GM12873 (cell line): ENCODE data around the gene FYCO1.

Source experiments
- TF ChIP-seq, protein P1 (sequence below): IDR thresholded peaks from 2 replicates; pipeline ENCODE4 v1.5.1; 2012; ENCODE audit warnings: low read depth, mild to moderate bottlenecking, moderate library complexity, low read length, control low read depth; ENCODE audit not compliant: insufficient read depth; ENCODE audit errors: missing control alignments

Gene FYCO1

DNA sequence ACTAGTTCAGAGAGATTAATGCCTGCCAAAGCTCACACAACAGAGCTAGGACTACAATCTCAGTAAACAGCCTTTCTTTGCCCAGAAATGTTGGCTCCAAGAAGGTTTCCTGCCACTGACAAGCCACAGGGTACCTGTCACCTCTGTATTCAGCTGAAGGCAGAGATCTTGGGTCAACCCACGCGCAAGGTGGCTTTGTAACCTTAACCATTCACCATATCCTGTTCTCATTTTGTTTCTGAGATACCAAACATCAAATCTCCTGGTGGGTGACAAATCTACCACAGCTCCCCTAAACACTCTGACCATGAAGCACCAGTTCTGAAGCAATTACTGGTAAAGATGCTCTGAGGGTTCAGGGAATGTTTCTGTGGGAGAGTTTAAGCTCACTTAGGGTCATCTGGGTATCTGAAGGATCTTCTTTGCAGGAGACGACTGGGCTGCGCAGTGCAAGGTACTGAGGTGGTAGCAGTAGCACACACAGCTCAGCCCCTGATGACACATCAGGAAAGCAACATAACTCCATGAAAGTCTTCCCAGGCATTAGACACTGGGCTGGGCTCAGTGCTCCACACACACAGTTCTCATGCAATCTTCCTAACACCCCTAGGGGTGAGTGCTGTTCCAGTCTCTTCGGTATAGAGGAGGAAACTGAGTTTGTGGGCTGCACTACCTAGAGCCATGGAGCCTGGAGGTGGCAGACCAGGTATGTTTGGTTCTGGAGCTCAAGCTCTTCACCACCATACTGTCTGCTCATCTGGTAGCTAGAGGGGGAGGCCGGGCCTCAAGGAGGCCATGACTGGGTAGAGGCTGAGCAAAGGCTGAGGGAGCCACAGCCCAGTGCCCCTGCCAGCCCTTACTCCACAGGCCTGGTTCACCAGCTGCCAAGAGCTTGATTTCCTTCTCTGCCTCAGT lies 44.7 kb downstream of the FYCO1 start:
- TF ChIP-seq, protein P1, sequence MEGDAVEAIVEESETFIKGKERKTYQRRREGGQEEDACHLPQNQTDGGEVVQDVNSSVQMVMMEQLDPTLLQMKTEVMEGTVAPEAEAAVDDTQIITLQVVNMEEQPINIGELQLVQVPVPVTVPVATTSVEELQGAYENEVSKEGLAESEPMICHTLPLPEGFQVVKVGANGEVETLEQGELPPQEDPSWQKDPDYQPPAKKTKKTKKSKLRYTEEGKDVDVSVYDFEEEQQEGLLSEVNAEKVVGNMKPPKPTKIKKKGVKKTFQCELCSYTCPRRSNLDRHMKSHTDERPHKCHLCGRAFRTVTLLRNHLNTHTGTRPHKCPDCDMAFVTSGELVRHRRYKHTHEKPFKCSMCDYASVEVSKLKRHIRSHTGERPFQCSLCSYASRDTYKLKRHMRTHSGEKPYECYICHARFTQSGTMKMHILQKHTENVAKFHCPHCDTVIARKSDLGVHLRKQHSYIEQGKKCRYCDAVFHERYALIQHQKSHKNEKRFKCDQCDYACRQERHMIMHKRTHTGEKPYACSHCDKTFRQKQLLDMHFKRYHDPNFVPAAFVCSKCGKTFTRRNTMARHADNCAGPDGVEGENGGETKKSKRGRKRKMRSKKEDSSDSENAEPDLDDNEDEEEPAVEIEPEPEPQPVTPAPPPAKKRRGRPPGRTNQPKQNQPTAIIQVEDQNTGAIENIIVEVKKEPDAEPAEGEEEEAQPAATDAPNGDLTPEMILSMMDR = no peak

DNA sequence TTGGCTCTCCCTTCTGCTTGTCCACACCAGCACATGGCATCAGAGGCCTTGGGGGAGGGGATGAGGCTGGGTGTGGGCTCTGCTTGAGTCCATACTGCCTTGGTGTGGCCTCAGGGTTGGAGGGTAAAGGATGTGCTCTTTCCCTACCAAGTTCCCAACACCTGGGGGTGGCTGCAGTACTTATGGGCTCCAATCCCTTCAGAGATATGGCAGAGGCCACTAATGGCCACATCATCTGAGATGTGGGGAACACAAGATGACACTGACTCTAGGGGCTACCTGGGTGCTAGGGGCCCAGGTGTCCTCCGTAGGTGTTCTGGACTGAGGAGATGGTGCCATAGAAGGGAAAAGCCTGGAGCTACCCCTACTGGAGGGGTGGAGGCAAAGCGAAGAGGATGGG lies 45.5 kb downstream of the FYCO1 start:
- TF ChIP-seq, protein P1 = no peak

DNA sequence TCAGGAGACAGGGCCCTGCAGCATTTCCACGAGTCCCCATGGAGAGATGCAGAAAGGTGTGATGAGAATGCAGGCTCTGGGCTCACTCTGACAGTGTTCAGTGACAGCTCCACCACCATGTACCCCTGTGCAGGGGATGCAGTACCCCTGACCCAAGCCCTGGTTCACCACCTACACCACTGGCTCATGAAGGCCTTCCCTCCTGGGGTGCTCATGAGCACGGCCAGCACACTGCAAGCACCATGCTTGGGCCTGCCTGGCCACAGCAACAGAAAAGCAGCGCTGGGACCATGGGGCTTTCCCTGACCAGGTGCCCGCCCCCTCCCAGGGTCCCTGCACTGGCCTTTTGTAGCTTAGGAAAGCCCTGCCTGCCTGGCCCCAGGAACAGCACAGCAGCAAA lies 46.2 kb downstream of the FYCO1 start:
- TF ChIP-seq, protein P1 = no peak

DNA sequence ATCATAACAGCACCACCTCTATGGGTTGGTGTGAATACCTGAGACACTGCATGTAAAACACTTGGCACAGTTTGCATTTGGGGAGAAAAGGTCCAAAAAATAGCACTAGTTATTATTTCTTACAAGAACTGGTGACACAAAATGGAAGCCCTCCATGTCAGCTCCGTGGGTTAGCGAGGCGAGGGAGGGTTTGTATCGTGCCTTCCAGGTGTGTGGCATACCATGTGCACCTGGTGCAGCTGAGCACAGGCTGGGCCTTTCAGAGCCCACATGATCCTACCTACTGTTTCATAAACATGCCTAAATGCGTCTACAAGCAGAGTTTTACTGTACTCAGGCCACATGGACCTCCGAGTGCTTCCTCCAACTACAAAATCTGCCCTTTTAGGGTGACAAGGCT lies 46.7 kb downstream of the FYCO1 start:
- TF ChIP-seq, protein P1 = no peak

DNA sequence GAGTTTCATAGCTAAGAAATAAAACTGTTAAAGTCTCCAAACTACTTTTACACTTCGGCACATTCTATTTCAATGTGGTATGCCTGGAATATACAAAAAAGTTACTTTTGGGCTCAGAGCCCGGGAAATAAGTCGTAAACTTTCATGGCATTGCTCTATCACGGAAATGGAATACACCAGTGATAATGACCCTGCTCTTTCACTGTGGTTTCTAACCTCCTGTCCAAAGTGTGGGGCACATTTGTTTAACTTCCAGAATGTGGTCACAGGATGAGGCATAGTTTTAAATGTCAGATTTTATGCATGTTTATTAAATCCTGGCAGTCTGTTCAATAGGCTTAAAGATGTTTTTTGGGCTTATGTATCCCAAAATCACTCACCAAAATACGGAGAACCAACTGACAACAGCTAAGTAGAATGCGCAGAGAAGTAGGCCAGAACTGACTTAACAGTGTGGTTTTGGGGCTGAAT lies 47.3 kb downstream of the FYCO1 start:
- TF ChIP-seq, protein P1 = no peak

DNA sequence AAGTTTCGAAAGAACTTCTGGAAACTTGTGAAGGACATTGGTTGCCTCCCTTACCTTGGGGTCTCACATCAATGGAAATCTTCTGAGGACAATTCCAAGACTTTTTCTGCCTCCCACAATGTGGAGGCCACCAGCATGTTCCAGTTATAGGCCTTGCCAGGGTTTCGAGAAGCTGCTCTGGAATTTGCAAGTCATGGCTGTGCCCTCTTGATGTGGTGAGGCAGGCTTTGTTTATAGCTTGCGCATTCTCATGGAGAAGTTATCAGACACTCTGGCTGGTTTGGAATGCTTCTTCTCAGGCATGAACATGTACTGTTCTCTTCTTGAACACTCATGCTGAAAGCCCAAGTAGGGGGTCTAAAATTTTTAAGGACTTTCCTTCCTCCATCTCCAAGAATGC lies 48.3 kb downstream of the FYCO1 start:
- TF ChIP-seq, protein P1 = no peak

DNA sequence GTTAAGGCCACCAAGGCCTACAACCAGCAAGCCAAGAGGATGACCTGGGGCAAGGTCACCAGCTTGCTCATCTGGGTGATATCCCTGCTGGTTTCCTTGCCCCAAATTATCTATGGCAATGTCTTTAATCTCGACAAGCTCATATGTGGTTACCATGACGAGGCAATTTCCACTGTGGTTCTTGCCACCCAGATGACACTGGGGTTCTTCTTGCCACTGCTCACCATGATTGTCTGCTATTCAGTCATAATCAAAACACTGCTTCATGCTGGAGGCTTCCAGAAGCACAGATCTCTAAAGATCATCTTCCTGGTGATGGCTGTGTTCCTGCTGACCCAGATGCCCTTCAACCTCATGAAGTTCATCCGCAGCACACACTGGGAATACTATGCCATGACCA lies 48.7 kb downstream of the FYCO1 start:
- TF ChIP-seq, protein P1 = no peak
